Measurements from ENCODE around the gene PVR.
"Not testable (repeated sequence)": the region's sequence is repeated elsewhere in the genome, so short reads cannot be mapped to it uniquely, and the experiment has no call there.

The PVR gene

GRCh38 chr19:44673510-44673909 lies 29.8 kb downstream of the PVR start:
- no peak for DNase-seq (ENCODE audit: low spot score)

GRCh38 chr19:44675521-44675920 lies 31.8 kb downstream of the PVR start:
- DNase-seq (ENCODE audit: low spot score), result no peak

- DNase-seq (ENCODE audit: low spot score), result no peak
These were observed 33.5 kb downstream of the PVR start for GRCh38 chr19:44677019-44677811.

- no peak for DNase-seq (ENCODE audit: low spot score)
These were observed 36.8 kb downstream of the PVR start for GRCh38 chr19:44680536-44680935.

- no peak for DNase-seq (ENCODE audit: low spot score)
These were observed 38.5 kb downstream of the PVR start for GRCh38 chr19:44681992-44682790.

GRCh38 chr19:44682807-44683206 lies 39.1 kb downstream of the PVR start:
- no peak for DNase-seq (ENCODE audit: low spot score)

GRCh38 chr19:44683434-44684210 lies 39.9 kb downstream of the PVR start:
- DNase-seq (ENCODE audit: low spot score), result no peak

- DNase-seq (ENCODE audit: low spot score), result not testable (repeated sequence)
These were observed 40.7 kb downstream of the PVR start for GRCh38 chr19:44684396-44684795.

GRCh38 chr19:44684892-44685863 lies 41.5 kb downstream of the PVR start:
- no peak for DNase-seq (ENCODE audit: low spot score)

- peak; percentile 18 for DNase-seq (ENCODE audit: low spot score)
These were observed 42.2 kb downstream of the PVR start for GRCh38 chr19:44685877-44686276.

- no peak for DNase-seq (ENCODE audit: low spot score)
These were observed 43.2 kb downstream of the PVR start for GRCh38 chr19:44686896-44687295.

- no peak for DNase-seq (ENCODE audit: low spot score)
These were observed 44.2 kb downstream of the PVR start for GRCh38 chr19:44687888-44688287.

- DNase-seq (ENCODE audit: low spot score), result peak; percentile 67
These were observed 45.8 kb downstream of the PVR start for GRCh38 chr19:44689290-44690130.

GRCh38 chr19:44690131-44690440 lies 46.4 kb downstream of the PVR start:
- no peak for DNase-seq (ENCODE audit: low spot score)

- DNase-seq (ENCODE audit: low spot score), result no peak
These were observed 48.6 kb downstream of the PVR start for GRCh38 chr19:44692379-44692721.

- peak; percentile 20 for DNase-seq (ENCODE audit: low spot score)
These were observed 50.5 kb downstream of the PVR start for GRCh38 chr19:44694184-44694579.

GRCh38 chr19:44696939-44697669 lies 53.4 kb downstream of the PVR start:
- no peak for DNase-seq (ENCODE audit: low spot score)

GRCh38 chr19:44697670-44698034 lies 53.9 kb downstream of the PVR start:
- no peak for DNase-seq (ENCODE audit: low spot score)

GRCh38 chr19:44698492-44699201 lies 54.9 kb downstream of the PVR start, which contains the start of gene CEACAM16:
TSS of gene CEACAM16 (plus strand) at chr19:44699151. CDS start at chr19:44701457, 2,306 bp downstream.
- no peak for DNase-seq (ENCODE audit: low spot score)

All from germinal center (tissue), 1 donor.